GM12864 (cell line): Measurements from ENCODE around the gene PTH2.
A peak's percentile ranks its signal among the peaks of the same experiment; 100 is the strongest.

Experiments
- DNase-seq: peaks from one replicate; pipeline ENCODE4 v3.0.0-alpha.2; 2011; ENCODE audit warnings: low read depth
- H3K4me3 ChIP-seq: 2 replicates; pipeline ENCODE4 v1.5.1; 2011; ENCODE audit warnings: mild to moderate bottlenecking, low read depth, low read length, control low read depth
- TF ChIP-seq, protein P1 (sequence below): IDR thresholded peaks from 2 replicates; pipeline ENCODE4 v1.5.1; 2011; ENCODE audit warnings: low read depth, mild to moderate bottlenecking, moderate library complexity, low read length, control low read depth, inconsistent platforms; ENCODE audit errors: missing control alignments

Gene PTH2

DNA sequence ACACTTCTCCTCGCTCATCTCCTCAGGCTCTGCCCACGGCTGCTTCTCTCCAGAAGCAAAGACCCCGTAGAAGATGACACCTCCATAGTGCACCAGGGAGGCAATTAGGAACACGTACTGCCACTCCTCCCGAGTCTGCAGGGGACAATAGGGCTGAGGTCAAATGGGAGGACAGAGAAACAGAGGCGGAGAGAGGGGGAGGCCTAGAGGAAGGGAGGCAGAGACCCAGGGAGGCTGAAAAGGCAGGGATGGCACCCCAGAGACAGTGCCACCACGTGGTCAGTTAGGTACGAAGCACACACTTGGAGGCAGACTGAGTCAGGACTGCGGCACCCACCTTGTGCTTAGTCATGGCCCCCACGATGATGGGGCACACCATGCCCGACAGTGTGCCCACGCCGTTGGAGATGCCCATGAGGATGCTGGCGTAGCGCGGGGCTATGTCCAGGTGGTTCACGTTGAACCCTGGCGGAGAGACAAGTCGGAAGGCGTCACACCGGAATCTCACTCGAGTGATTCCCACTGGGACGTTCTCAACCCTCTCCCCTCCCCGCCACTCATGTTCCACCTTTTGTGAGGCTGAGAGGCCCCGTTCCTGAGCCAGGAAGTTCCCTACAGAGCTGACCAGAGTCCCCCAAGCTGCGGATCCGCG lies 7.6 kb upstream of the PTH2 start:
- DNase-seq = no peak
- no peak overlapping the region for H3K4me3 ChIP-seq
- TF ChIP-seq, protein P1, sequence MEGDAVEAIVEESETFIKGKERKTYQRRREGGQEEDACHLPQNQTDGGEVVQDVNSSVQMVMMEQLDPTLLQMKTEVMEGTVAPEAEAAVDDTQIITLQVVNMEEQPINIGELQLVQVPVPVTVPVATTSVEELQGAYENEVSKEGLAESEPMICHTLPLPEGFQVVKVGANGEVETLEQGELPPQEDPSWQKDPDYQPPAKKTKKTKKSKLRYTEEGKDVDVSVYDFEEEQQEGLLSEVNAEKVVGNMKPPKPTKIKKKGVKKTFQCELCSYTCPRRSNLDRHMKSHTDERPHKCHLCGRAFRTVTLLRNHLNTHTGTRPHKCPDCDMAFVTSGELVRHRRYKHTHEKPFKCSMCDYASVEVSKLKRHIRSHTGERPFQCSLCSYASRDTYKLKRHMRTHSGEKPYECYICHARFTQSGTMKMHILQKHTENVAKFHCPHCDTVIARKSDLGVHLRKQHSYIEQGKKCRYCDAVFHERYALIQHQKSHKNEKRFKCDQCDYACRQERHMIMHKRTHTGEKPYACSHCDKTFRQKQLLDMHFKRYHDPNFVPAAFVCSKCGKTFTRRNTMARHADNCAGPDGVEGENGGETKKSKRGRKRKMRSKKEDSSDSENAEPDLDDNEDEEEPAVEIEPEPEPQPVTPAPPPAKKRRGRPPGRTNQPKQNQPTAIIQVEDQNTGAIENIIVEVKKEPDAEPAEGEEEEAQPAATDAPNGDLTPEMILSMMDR = peak; percentile 49

DNA sequence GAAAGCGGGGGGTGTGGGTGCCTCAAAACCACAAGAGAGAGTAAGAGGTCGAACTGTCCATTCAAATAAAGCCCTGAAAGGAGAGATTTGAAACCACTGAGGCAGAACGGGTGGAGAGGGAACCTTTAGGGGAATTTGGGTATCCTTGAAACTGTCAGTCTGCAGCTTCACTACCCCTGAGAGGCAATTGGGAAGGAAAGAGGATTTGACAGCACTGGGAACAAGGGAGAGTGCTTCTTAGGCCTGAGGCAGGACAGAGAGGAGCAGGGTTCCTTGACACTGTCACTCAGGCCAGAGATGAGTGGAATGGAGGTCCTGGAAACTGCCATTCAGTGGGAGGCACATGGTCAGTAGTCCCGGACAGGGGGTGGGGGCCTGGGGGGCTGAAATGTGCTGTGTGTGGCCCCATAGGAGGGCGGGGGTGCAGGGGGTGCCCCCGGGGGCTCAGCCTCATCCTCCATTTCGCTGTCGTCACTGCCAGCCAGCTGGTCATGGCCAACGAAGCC lies 7.0 kb upstream of the PTH2 start:
- no peak overlapping the region for H3K4me3 ChIP-seq
- TF ChIP-seq, protein P1 = no peak
- no peak for DNase-seq

DNA sequence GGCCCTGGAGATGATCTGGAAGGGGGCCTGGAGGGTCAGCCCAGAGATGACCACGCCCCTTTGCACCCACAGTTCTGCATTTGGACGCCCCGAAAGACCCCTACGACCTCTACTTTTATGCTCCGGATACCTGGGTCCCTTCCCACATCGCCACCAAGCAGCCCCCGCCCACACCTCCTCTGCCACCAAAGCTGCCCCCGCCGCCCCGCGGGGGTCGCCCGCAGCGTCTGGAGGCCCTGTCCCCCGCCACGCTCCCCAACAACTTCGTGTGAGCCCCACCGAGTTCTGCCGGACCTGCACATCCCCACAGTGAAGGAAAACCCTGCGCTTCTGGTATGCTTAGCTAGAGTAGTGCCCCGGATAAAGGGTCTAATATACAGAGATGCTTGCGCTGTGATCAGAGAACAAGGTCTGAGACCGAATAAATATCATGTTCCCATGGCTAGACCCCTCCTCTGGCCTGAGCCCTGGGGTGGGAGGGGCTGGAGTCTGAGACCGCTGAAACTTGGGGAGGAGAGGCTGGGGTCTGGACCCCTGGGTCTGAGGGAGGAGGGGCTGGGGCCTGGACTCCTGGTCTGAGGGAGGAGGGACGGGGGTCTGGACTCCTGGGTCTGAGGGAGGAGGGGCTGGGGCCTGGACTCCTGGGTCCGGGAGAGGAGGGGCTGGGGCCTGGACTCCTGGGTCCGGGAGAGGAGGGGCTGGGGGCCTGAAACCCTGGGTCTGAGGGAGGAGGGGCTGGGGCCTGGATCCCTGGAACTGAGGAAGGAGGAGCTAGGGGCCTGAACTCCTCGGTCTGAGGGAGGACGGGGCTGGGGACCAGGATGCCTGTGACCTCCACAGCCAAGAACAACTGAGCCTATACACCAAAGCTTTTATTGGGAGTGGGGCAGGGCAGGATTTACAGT lies 5.6 kb upstream of the PTH2 start:
- TF ChIP-seq, protein P1 = no peak
- DNase-seq = no peak
- H3K4me3 ChIP-seq = no peak overlapping the region

DNA sequence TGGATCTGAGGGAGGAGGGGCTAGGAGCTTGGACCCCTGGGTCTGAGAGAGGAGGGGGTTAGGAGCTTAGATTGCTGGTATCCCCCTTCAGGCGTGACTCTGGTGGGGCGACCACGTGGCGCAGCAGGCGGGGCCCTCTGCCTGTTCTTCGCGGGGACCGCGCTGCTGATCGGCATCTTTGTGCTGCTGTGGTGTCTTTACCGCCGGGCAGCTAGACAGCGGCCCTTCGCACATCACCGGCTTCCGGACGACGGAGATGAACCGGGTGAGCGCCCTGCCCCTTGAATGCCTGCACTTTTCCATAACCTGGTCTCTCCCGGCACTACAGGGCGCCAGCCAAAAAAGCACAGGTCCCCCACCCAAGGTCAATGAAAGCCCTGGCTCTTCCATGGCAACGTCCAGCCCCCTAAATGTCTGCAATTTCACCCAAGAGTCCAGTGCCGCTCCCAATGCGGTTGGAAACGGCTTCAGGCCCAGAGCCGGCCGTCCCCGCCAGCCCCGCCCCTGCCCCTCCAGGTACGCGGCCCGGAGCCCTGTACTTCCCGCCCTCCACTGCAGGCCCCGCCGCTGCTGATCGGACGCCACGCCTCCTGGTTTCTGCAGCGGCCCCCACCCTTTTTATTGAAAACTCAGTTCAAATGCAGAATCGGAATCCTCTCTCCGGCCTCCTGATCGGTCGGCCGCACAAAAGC lies 4.8 kb upstream of the PTH2 start:
- H3K4me3 ChIP-seq = no peak overlapping the region
- no peak for DNase-seq
- TF ChIP-seq, protein P1 = no peak

DNA sequence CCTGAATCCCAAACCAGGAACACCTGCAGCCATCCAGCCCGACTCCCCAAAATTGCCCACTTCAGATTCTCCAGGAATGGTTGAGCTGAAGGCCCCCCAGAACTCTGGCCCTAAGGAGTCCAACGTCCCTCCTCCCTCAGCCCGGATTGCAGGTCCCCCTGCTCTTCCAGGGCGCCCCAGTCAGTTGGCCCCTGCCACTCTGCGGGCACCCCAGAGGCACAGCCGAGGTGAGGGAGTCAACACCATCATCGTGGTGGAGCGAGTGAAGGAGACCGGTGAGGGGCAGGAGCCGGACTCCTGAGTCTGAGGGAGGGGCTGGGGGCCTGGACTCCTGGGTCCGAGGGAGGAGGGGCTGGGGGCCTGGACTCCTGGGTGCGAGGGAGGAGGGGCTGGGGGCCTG lies 4.1 kb upstream of the PTH2 start:
- DNase-seq = no peak
- TF ChIP-seq, protein P1 = no peak
- no peak overlapping the region for H3K4me3 ChIP-seq

DNA sequence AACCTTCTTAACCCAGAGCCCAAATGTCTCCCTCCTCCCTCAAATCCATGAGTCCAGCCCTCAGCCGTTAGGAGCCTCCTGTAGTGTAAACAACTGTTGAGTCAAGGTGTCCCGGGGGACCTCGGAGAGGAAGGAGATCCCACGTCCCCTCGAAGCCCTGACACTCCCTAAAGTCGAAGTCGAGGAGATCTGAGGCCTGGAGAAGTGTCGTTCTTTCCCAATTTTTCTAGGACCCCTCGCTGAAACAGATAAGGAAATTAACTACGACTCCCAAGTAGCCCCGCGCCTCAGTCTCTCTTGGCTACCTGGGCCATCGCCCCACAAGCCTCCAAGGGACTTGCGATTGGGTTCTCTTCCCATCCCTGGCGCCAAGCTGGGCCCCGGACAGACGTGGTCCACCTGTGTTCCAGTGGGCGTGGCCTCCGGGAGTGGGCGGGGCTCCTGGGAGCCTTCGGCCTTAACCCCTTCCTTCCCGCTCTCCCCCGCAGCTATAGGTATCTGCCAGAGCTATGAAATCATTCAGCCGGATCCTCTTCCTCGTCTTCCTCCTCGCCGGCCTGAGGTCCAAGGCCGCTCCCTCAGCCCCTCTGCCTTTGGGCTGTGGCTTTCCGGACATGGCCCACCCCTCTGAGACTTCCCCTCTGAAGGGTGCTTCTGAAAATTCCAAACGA lies 2.8 kb upstream of the PTH2 start:
- DNase-seq = no peak
- no peak overlapping the region for H3K4me3 ChIP-seq
- TF ChIP-seq, protein P1 = no peak
